IPS-NIHi11 (cell line): ENCODE measurements around the gene SAMD4A.
A peak's percentile ranks its signal among the peaks of the same experiment; 100 is the strongest.

Experiments
- DNase-seq: peaks from one replicate; pipeline ENCODE4 v3.0.0; 2012; ENCODE audit warnings: mixed read lengths, low spot score

Gene SAMD4A

GRCh38 chr14:54805445-54806322, 238.8 kb downstream of the SAMD4A start:
- DNase-seq = peak; percentile 90

GRCh38 chr14:54806616-54807015, 239.7 kb downstream of the SAMD4A start:
- no peak for DNase-seq

- DNase-seq = no peak
Observed at GRCh38 chr14:54807428-54807827, 240.5 kb downstream of the SAMD4A start.

DNA sequence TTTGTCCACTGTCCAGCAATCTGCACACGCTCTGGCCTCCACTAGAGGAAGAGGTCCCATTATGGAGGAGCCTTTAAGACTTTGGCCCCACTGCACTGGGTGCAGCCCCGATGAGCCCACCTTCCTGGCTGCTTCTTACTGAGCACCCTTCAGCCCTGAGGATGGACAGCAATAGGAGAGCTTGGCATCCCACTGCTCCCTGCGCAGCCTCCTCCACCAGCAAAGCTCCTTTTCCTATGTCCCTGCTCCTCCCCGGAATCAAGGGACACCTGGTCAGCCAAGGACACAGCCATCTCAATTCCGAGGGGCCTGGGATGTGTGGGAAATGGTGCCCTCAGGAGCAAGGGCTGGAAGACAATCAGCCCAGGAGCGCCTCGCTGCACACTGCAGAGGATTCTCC, 241.0 kb downstream of the SAMD4A start:
- DNase-seq = no peak

GRCh38 chr14:54808326-54809161, 241.6 kb downstream of the SAMD4A start:
- DNase-seq = no peak

GRCh38 chr14:54809767-54810166, 242.8 kb downstream of the SAMD4A start:
- no peak for DNase-seq

GRCh38 chr14:54812617-54813016, 245.7 kb downstream of the SAMD4A start:
- no peak for DNase-seq

DNA sequence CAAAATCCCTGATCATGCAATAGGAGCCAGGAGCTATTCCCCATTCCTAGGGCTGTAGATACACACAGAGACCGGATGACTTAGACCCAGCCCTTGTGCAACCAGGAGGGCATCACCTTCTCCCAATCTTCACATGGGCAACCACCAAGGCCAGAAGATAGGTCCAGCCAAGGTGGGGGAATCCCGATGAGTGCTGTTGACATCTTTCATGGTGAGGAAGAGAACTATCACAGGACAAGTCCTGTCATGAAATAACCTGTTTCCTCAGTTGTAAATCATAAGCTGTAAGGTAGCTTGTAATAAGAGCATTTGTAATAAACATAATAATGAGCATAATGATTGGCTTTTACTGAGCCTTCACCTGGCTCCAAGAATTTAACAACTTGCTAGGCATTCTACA, 246.2 kb downstream of the SAMD4A start:
- no peak for DNase-seq

GRCh38 chr14:54814076-54814475, 247.1 kb downstream of the SAMD4A start:
- peak; percentile 44 for DNase-seq

DNA sequence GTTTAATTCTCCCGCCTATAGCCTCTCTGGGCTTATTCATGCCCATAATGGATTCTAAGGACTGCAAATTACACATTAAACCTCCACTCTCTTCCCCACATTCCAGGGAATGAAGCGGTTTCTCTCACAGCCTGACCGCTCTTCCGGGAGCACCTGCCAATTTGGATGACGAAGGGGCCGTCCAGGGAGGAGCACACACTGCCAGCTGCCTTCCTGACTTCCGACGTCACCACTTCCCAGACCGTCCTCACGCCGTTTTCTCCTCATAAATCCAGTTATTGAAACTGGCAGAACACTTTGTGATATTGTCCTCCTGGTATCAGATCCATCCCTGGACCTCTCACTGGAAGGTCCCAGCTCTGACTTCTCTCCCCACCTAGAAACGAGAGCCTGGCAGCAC, 248.1 kb downstream of the SAMD4A start:
- DNase-seq = no peak

GRCh38 chr14:54815515-54815914, 248.6 kb downstream of the SAMD4A start:
- no peak for DNase-seq

DNA sequence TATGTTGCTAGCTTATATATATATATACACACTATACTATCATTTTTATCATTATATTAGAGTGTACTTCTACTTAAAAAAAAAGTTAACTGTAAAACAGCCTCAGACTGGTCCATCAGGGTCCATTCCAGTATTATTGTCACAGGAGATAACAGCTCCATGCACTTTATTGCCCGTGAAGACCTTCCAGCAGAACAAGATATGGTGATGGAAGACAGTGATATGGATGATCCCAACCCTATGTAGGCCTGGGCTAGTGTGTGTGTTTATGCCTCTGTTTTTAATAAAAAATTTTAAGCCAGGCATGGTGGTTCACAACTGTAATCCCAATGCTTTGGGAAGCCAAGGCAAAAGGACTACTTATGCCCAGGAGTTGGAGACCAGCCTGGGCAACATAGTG, 249.5 kb downstream of the SAMD4A start:
- no peak for DNase-seq

GRCh38 chr14:54817506-54817905, 250.6 kb downstream of the SAMD4A start:
- DNase-seq = no peak

DNA sequence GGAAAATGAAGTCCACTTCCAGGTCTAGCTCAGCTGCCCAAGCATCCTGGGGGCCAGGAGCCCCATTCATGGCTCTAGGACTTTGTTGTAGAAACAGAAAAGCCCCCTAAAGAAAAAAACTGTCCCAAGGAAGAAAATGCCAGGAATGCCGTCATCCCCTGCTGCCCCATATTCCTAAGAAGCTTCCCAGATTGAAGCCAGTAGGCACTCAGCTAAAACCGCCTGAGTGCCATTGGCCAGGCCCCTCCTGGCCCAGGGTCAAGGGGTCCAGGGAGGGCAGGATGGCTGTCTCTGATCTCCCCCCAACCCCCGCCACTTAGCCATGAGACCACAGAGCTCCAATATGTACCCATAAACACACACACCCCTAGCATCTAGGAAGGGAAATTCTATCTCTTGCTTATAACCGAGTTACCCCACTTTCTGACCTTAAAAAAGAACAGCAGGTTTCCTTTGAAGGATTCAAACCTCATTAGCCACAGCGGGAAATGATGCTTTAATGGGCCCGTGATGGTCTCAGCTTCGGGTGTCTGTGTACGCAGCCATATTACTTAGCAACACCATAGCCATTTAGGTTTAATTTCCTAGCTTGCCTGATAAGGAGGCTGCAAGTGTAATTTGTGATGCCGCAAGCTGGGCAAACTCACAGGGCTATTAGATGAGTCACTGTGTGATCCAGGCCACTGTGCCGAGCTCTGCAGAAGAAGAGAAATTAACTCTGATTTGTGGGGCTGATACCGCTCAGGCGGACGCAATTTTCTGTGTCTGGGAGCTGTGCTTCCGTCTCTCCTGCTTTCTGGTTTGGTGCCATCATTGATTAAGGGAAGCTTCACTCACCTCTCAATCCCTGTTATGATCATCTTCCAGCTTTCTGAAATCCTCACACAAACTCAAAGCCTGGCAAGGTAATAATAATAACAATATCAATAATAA, 251.5 kb downstream of the SAMD4A start:
- no peak for DNase-seq

GRCh38 chr14:54822685-54823084, 255.8 kb downstream of the SAMD4A start:
- no peak for DNase-seq

DNA sequence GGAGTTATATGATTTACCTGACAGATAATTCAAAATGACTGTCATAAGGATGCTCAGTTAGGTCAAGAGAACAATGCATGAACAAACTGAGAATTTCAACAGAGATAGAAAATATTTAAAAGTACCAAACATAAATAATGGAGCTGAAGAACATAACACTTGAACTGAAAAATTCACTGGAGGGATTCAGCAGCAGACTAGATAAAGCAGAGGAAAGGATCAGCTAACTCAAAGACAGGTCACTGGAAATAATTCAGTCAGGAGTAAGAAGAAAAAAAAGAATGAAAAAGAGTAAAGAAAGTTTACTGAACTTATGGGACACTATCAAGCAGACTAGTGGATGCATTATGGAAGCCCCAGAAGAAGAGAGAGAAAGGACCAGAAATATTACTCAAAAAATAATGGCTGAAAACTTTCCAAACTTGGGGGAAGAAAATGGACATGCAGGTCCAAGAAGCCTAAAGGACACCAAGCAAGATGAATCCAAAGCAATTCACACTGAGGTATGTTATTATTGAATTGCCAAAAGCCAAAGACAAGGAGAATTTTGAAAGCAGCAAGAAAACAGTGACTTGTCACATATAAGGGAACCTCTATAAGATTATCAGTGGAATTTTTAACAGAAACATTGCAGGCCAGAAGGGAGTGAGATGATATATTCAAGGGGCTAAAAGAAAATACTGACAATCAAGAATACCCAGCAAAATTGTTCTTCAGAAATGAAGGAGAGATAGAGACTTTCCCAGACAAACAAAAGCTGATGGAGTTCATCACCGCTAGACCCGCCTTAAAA, 257.0 kb downstream of the SAMD4A start:
- DNase-seq = no peak

GRCh38 chr14:54828037-54828436, 261.1 kb downstream of the SAMD4A start:
- DNase-seq = no peak

DNA sequence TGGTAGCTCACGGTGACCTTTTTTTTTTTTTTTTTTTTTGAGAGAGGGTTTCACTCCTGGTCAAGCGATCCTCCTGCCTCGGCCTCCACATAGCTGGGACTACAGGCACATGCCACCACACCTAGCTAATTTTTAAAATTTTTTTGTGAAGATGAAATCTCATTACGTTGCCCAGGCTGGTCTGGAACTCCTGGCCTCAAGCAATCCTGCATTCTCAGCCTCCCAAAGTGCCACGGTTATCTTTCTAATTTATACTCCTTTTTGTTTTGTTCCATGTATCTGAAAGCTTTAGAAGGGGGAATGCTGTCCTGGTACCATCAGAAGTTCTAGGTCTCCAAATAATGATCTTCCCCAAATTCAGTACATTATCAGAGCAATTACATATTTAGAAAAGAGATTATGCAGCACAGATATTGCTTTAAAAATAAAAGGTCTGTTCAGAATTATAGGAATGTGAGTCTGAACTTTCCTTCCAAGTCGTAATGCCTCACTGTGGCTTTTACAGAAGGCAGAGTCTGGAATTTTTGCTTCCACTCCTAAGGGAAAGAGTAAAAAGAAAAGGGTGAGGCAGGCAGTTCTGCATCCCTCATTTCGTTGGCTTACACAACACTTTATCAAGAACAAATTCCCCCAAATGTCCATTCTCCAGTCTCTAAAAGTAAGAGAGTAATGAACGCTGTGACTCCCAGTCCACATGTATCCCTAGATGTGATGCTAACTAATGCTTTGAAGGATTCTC, 262.7 kb downstream of the SAMD4A start:
- DNase-seq = no peak

- DNase-seq = no peak
Observed at GRCh38 chr14:54830650-54831049, 263.7 kb downstream of the SAMD4A start.

- no peak for DNase-seq
Observed at GRCh38 chr14:54834081-54834480, 267.2 kb downstream of the SAMD4A start.
